IgD-negative memory B cell (primary cell): ENCODE results near the gene RUBCNL. TPM values are rescaled to one million over a fixed set of nuclear protein-coding genes. Genes with fewer than 3 reads are reported as not detected.

Source experiments
- H3K27ac Mint-ChIP-seq, 3 donors: one replicate each; pipeline ENCODE4 v1.8.0; 2020 to 2022; ENCODE audit warnings: mild to moderate bottlenecking in 3 of 3, mixed read lengths in 3 of 3, moderate library complexity in 1 of 3
- H3K27me3 Mint-ChIP-seq: one replicate; pipeline ENCODE4 v1.8.0; 2021; ENCODE audit warnings: mixed read lengths
- H3K36me3 Mint-ChIP-seq: one replicate; pipeline ENCODE4 v1.8.0; 2020; ENCODE audit warnings: mild to moderate bottlenecking, mixed read lengths
- H3K4me1 Mint-ChIP-seq, 3 donors: one replicate each; pipeline ENCODE4 v1.8.0; 2020 to 2022; ENCODE audit warnings: mixed read lengths in 3 of 3, mild to moderate bottlenecking in 1 of 3
- H3K4me3 Mint-ChIP-seq, 4 donors: one replicate each; pipeline ENCODE4 v1.8.0; 2020 to 2022; ENCODE audit warnings: mild to moderate bottlenecking in 4 of 4, mixed read lengths in 4 of 4, moderate library complexity in 3 of 4
- H3K9me3 Mint-ChIP-seq, 3 donors: one replicate each; pipeline ENCODE4 v1.8.0; 2020 to 2021; ENCODE audit warnings: mixed read lengths in 3 of 3, mild to moderate bottlenecking in 1 of 3
- polyA plus RNA-seq: library from polyadenylated mRNA; unstranded; fragments of 300-500 nt; fragmentation: Illumina TruSeq; gene quantifications from one replicate; pipeline ENCODE4 v1.2.3, GENCODE V29; 2021

The RUBCNL gene
- polyA plus RNA-seq, 1 donor from 2014 or later = 82.6 TPM

- no peaks in the 10 kb centered on the region for H3K36me3 Mint-ChIP-seq
- peaks cover 0 to 5% (median under 1%) of the 10 kb centered on the region in 3 donors for H3K4me1 Mint-ChIP-seq
- no peak overlapping the region for H3K4me3 Mint-ChIP-seq
- H3K27ac Mint-ChIP-seq = no peak overlapping the region
- H3K9me3 Mint-ChIP-seq = no peaks in the 10 kb centered on the region
- no peaks in the 10 kb centered on the region for H3K27me3 Mint-ChIP-seq
These were observed 25.6 kb downstream of the RUBCNL start for GRCh38 chr13:46361276-46361934.

GRCh38 chr13:46360604-46361003 lies 26.4 kb downstream of the RUBCNL start:
- H3K36me3 Mint-ChIP-seq = peaks cover 3% of the 10 kb centered on the region
- no peaks in the 10 kb centered on the region for H3K9me3 Mint-ChIP-seq
- no peaks in the 10 kb centered on the region for H3K27me3 Mint-ChIP-seq
- peaks cover 0 to 4% (median 2%) of the 10 kb centered on the region in 3 donors for H3K4me1 Mint-ChIP-seq
- H3K4me3 Mint-ChIP-seq = no peak overlapping the region
- H3K27ac Mint-ChIP-seq = peak overlapping the region in 1 of 3 donors; percentile 2

- H3K27me3 Mint-ChIP-seq = no peaks in the 10 kb centered on the region
- H3K9me3 Mint-ChIP-seq = peaks cover 0 to 2% (median 0%) of the 10 kb centered on the region in 3 donors
- H3K4me1 Mint-ChIP-seq = peaks cover 0 to 4% (median 2%) of the 10 kb centered on the region in 3 donors
- H3K36me3 Mint-ChIP-seq = peaks cover 5% of the 10 kb centered on the region
- no peak overlapping the region for H3K4me3 Mint-ChIP-seq
- H3K27ac Mint-ChIP-seq = peak overlapping the region in 1 of 3 donors; percentile 2
These were observed 27.3 kb downstream of the RUBCNL start for GRCh38 chr13:46359714-46360113.

GRCh38 chr13:46355901-46356590 lies 31.0 kb downstream of the RUBCNL start:
- peaks cover 13% of the 10 kb centered on the region for H3K36me3 Mint-ChIP-seq
- peak overlapping the region in 1 of 3 donors; percentile 78 for H3K27ac Mint-ChIP-seq

GRCh38 chr13:46355088-46355468 lies 32.0 kb downstream of the RUBCNL start:
- Mint-ChIP-seq H3K36me3 (peaks cover 15% of the 10 kb centered on the region), H3K27ac (peak overlapping the region in 1 of 3 donors; percentile 71), H3K27me3 (no peaks in the 10 kb centered on the region), H3K9me3 (peaks cover 0 to 5% (median 3%) of the 10 kb centered on the region in 3 donors), H3K4me3 (no peak overlapping the region), H3K4me1 (peaks cover 0 to 9% (median 0%) of the 10 kb centered on the region in 3 donors)

More at GRCh38 chr13:46355901-46356590, 31.0 kb downstream of the RUBCNL start:
- Mint-ChIP-seq H3K4me1 (peaks cover 0 to 8% (median 2%) of the 10 kb centered on the region in 3 donors), H3K9me3 (peaks cover 0 to 5% (median 3%) of the 10 kb centered on the region in 3 donors), H3K27me3 (no peaks in the 10 kb centered on the region), H3K4me3 (peak overlapping the region in 1 of 4 donors; percentile 81)

- Mint-ChIP-seq H3K9me3 (peaks cover 0 to 5% (median 3%) of the 10 kb centered on the region in 3 donors), H3K4me1 (peaks cover 0 to 9% (median 0%) of the 10 kb centered on the region in 3 donors), H3K4me3 (no peak overlapping the region), H3K36me3 (peaks cover 15% of the 10 kb centered on the region), H3K27ac (peak overlapping the region in 1 of 3 donors; percentile 71), H3K27me3 (no peaks in the 10 kb centered on the region)
These were observed 32.6 kb downstream of the RUBCNL start for GRCh38 chr13:46354156-46355087.

GRCh38 chr13:46352805-46353204 lies 34.2 kb downstream of the RUBCNL start:
- H3K27ac Mint-ChIP-seq = peak overlapping the region in 2 of 3 donors; percentile 3 to 23
- H3K4me1 Mint-ChIP-seq = peaks cover 0 to 9% (median 0%) of the 10 kb centered on the region in 3 donors
- peaks cover 19% of the 10 kb centered on the region for H3K36me3 Mint-ChIP-seq
- peaks cover 0 to 5% (median 3%) of the 10 kb centered on the region in 3 donors for H3K9me3 Mint-ChIP-seq
- H3K4me3 Mint-ChIP-seq = no peak overlapping the region
- no peaks in the 10 kb centered on the region for H3K27me3 Mint-ChIP-seq

GRCh38 chr13:46350003-46350402 lies 37.0 kb downstream of the RUBCNL start:
- H3K4me3 Mint-ChIP-seq = no peak overlapping the region
- peaks cover 16% of the 10 kb centered on the region for H3K36me3 Mint-ChIP-seq
- H3K27me3 Mint-ChIP-seq = no peaks in the 10 kb centered on the region
- H3K27ac Mint-ChIP-seq = peak overlapping the region in 1 of 3 donors; percentile 14
- peaks cover 0 to 5% (median 3%) of the 10 kb centered on the region in 3 donors for H3K9me3 Mint-ChIP-seq
- peaks cover 0 to 5% (median 0%) of the 10 kb centered on the region in 3 donors for H3K4me1 Mint-ChIP-seq

DNA sequence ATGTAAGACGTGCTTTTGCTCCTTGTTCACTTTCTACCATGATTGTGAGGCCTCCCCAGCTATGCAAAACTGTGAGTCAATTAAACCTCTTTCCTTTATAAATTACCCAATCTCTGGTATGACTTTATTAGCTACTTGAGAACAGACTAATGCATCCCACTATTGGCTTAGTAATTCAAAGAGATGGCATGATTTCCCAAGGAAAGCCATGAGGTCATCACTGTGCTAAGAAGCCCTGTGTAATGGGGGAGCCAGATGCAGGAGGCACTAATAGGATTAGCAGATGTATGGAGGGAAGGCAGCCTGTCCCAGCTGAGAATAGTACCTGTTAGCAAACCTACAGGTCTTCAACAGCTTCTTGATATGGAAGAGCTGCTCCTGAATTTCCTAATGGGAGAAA lies 38.1 kb downstream of the RUBCNL start:
- no peak overlapping the region for H3K4me3 Mint-ChIP-seq
- H3K4me1 Mint-ChIP-seq = peaks cover 0 to 2% (median 0%) of the 10 kb centered on the region in 3 donors

DNA sequence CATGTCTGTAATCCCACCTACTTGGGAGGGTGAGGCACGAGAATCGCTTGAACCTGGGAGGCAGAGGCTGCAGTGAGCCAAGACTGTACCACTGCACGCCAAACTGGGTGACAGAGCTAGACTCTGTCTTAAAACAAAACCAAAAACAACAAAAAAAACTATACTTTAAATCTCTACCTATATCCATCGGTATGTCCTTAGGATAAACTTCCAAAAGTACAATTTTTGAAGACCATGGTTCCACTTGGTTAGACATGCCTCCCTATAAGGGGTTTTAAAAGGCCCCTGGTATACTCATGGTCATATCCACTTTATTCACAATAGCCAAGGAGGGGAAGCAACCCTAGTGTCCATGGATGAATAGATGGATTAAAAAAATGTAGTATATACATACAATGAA lies 39.8 kb downstream of the RUBCNL start:
- Mint-ChIP-seq H3K4me3 (no peak overlapping the region), H3K36me3 (peaks cover 8% of the 10 kb centered on the region), H3K27ac (peak overlapping the region in 1 of 3 donors; percentile 50), H3K4me1 (peaks cover 5 to 8% (median 7%) of the 10 kb centered on the region in 3 donors), H3K9me3 (no peaks in the 10 kb centered on the region), H3K27me3 (no peaks in the 10 kb centered on the region)

More for the DNA sequence above, 38.1 kb downstream of the RUBCNL start:
- H3K27me3 Mint-ChIP-seq = no peaks in the 10 kb centered on the region
- no peaks in the 10 kb centered on the region for H3K9me3 Mint-ChIP-seq
- peaks cover 10% of the 10 kb centered on the region for H3K36me3 Mint-ChIP-seq
- H3K27ac Mint-ChIP-seq = no peak overlapping the region

GRCh38 chr13:46345866-46346265 lies 41.2 kb downstream of the RUBCNL start:
- H3K4me3 Mint-ChIP-seq = no peak overlapping the region
- H3K27ac Mint-ChIP-seq = peak overlapping the region in 2 of 3 donors; percentile 21 to 46
- H3K9me3 Mint-ChIP-seq = no peaks in the 10 kb centered on the region
- no peaks in the 10 kb centered on the region for H3K27me3 Mint-ChIP-seq
- peaks cover 19 to 22% (median 21%) of the 10 kb centered on the region in 3 donors for H3K4me1 Mint-ChIP-seq
- H3K36me3 Mint-ChIP-seq = peaks cover 6% of the 10 kb centered on the region

DNA sequence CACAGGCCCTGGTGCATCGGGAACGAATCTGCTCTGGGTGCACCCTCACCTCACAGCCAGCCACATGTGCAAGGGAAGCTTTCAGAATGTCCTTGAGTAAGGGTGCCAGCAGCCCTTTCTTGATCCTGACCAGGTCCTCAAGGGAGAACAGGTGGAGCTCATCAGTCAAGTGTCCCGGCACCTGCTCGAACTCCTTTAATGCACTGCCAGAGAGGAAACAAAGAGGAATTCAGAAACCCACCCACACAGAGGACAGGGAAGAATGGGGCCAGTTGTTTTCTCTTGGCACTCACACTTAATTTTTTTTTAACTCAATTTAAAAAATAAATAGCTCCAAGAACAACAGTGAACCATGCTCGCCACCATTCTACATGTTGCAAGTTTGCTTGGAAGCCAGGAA lies 41.7 kb downstream of the RUBCNL start:
- peak overlapping the region in 1 of 3 donors; percentile 10 for H3K27ac Mint-ChIP-seq
- H3K4me3 Mint-ChIP-seq = no peak overlapping the region
- peaks cover 4% of the 10 kb centered on the region for H3K36me3 Mint-ChIP-seq
- no peaks in the 10 kb centered on the region for H3K9me3 Mint-ChIP-seq
- peaks cover 23 to 26% (median 23%) of the 10 kb centered on the region in 3 donors for H3K4me1 Mint-ChIP-seq
- H3K27me3 Mint-ChIP-seq = no peaks in the 10 kb centered on the region

GRCh38 chr13:46343279-46343994 lies 43.6 kb downstream of the RUBCNL start:
- Mint-ChIP-seq H3K4me3 (no peak overlapping the region), H3K9me3 (no peaks in the 10 kb centered on the region), H3K4me1 (peaks cover 34 to 41% (median 36%) of the 10 kb centered on the region in 3 donors), H3K27ac (peak overlapping the region in 1 of 3 donors; percentile 46), H3K36me3 (peaks cover 3% of the 10 kb centered on the region), H3K27me3 (no peaks in the 10 kb centered on the region)

DNA sequence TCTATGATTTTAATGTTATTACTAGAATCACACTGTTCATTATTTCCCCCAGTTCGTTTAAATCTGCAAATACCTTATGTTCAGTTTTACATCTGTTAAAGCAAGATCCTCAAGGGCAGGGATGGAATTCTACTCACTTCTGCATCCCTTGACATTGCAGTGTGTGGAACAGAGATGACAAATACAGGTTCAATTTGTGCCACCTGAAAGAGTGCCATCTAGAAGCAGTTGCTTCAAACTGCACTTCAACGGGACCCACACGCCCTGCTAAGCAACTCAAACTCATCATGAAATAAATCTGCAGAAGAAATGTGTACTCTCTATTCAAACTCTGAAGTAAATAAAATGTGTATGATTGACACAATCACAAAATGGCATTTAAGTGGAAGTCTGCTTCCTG lies 44.5 kb downstream of the RUBCNL start:
- H3K4me3 Mint-ChIP-seq = peak overlapping the region in 1 of 4 donors; percentile 19
- H3K27ac Mint-ChIP-seq = peak overlapping the region in 2 of 3 donors; percentile 13 to 52
- peaks cover 2% of the 10 kb centered on the region for H3K36me3 Mint-ChIP-seq
- H3K9me3 Mint-ChIP-seq = no peaks in the 10 kb centered on the region
- H3K4me1 Mint-ChIP-seq = peaks cover 35 to 46% (median 42%) of the 10 kb centered on the region in 3 donors
- no peaks in the 10 kb centered on the region for H3K27me3 Mint-ChIP-seq
